Stimulated activated effector memory CD8-positive, alpha-beta T cell treated with anti-CD3 and anti-CD28 coated beads, Interleukin-12 subunit alpha, Interleukin-12 subunit beta, amount 100 ng/mL, for 72 hours (primary cell): ENCODE data around the gene VRTN.
A peak's percentile ranks its signal among the peaks of the same experiment; 100 is the strongest.
"Not testable (repeated sequence)": the region's sequence is repeated elsewhere in the genome, so short reads cannot be mapped to it uniquely, and the experiment has no call there.

ENCODE experiments used
- ATAC-seq: fragments of 150-1000 bp; cut with Tn5 transposase; 2 replicates; pipeline ENCODE4 v1.10.0; 2021
- DNase-seq, 2 donors: peaks; one replicate each; pipeline ENCODE4 v3.0.0; 2021 to 2022; ENCODE audit warnings: low spot score in 2 of 2
- H3K27ac Mint-ChIP-seq: one replicate; pipeline ENCODE4 v1.8.0; 2022; ENCODE audit warnings: mild to moderate bottlenecking, mixed read lengths
- H3K36me3 Mint-ChIP-seq: one replicate; pipeline ENCODE4 v1.8.0; 2022; ENCODE audit warnings: mild to moderate bottlenecking, mixed read lengths
- H3K4me1 Mint-ChIP-seq: one replicate; pipeline ENCODE4 v1.8.0; 2022; ENCODE audit warnings: mixed read lengths
- H3K4me3 Mint-ChIP-seq: one replicate; pipeline ENCODE4 v1.8.0; 2022; ENCODE audit warnings: mild to moderate bottlenecking, mixed read lengths
- H3K9me3 Mint-ChIP-seq: one replicate; pipeline ENCODE4 v1.8.0; 2022; ENCODE audit warnings: mixed read lengths

Gene VRTN

GRCh38 chr14:74348241-74348734 is at the start of gene VRTN:
Gene VRTN, plus strand, starts transcription at chr14:74348471. Its CDS starts 8,313 bp downstream, at chr14:74356784.
- H3K4me1 Mint-ChIP-seq = no peaks in the 10 kb centered on the region
- H3K4me3 Mint-ChIP-seq = no peak within 1 kb of the TSS
- ATAC-seq (no peak), DNase-seq (no peak)
- no peaks in the 10 kb centered on the region for H3K36me3 Mint-ChIP-seq
- no peak within 1 kb of the TSS for H3K27ac Mint-ChIP-seq
- H3K9me3 Mint-ChIP-seq = no peaks in the 10 kb centered on the region

GRCh38 chr14:74299061-74299545 is 49.2 kb upstream of the VRTN start:
- DNase-seq (no peak), ATAC-seq (peak; percentile 50)
- Mint-ChIP-seq H3K4me3 (peak overlapping the region; percentile 48), H3K4me1 (peaks cover 50% of the 10 kb centered on the region), H3K9me3 (no peaks in the 10 kb centered on the region), H3K27ac (peak overlapping the region; percentile 62), H3K36me3 (peaks cover 33% of the 10 kb centered on the region)

GRCh38 chr14:74301594-74302151 is 46.6 kb upstream of the VRTN start:
- Mint-ChIP-seq H3K27ac (peak overlapping the region; percentile 90), H3K36me3 (peaks cover 27% of the 10 kb centered on the region), H3K4me1 (peaks cover 37% of the 10 kb centered on the region), H3K9me3 (no peaks in the 10 kb centered on the region), H3K4me3 (peak overlapping the region; percentile 86)
- no peak for DNase-seq
- ATAC-seq = no peak

- ATAC-seq (peak; percentile 77), DNase-seq (no peak)
- Mint-ChIP-seq H3K36me3 (peaks cover 27% of the 10 kb centered on the region), H3K9me3 (no peaks in the 10 kb centered on the region), H3K27ac (peak overlapping the region; percentile 90), H3K4me3 (peak overlapping the region; percentile 86), H3K4me1 (peaks cover 37% of the 10 kb centered on the region)
These were observed 46.1 kb upstream of the VRTN start for GRCh38 chr14:74302152-74302628.

GRCh38 chr14:74302634-74303569 is 45.4 kb upstream of the VRTN start, which contains the start of gene ABCD4:
Gene ABCD4, minus strand, starts transcription at chr14:74302934. Its CDS starts 22 bp downstream, at chr14:74302912.
- ATAC-seq (peak; percentile 97), DNase-seq (peak; percentile 76 to 96)
- Mint-ChIP-seq H3K9me3 (no peaks in the 10 kb centered on the region), H3K36me3 (peaks cover 21% of the 10 kb centered on the region), H3K4me1 (peaks cover 37% of the 10 kb centered on the region), H3K4me3 (peak within 1 kb of the TSS; percentile 86), H3K27ac (peak within 1 kb of the TSS; percentile 90)

GRCh38 chr14:74308695-74309094 is 39.6 kb upstream of the VRTN start:
- Mint-ChIP-seq H3K9me3 (no peaks in the 10 kb centered on the region), H3K4me3 (no peak overlapping the region), H3K36me3 (no peaks in the 10 kb centered on the region), H3K4me1 (no peaks in the 10 kb centered on the region), H3K27ac (peak overlapping the region; percentile 7)
- no peak for ATAC-seq
- no peak for DNase-seq

- ATAC-seq = no peak
- H3K9me3 Mint-ChIP-seq = no peaks in the 10 kb centered on the region
- peak overlapping the region; percentile 7 for H3K27ac Mint-ChIP-seq
- no peak for DNase-seq
- H3K4me3 Mint-ChIP-seq = no peak overlapping the region
- no peaks in the 10 kb centered on the region for H3K4me1 Mint-ChIP-seq
- no peaks in the 10 kb centered on the region for H3K36me3 Mint-ChIP-seq
These were observed 38.9 kb upstream of the VRTN start for GRCh38 chr14:74309125-74310022.

- ATAC-seq (no peak), DNase-seq (no peak)
- H3K36me3 Mint-ChIP-seq = no peaks in the 10 kb centered on the region
- H3K4me1 Mint-ChIP-seq = no peaks in the 10 kb centered on the region
- no peaks in the 10 kb centered on the region for H3K9me3 Mint-ChIP-seq
- H3K27ac Mint-ChIP-seq = no peak overlapping the region
- no peak overlapping the region for H3K4me3 Mint-ChIP-seq
These were observed 36.1 kb upstream of the VRTN start for GRCh38 chr14:74312161-74312560.

- Mint-ChIP-seq H3K36me3 (no peaks in the 10 kb centered on the region), H3K27ac (no peak overlapping the region), H3K4me3 (no peak overlapping the region), H3K4me1 (no peaks in the 10 kb centered on the region), H3K9me3 (no peaks in the 10 kb centered on the region)
- no peak for ATAC-seq
- no peak for DNase-seq
These were observed 34.7 kb upstream of the VRTN start for GRCh38 chr14:74313601-74314000.

- DNase-seq (no peak), ATAC-seq (no peak)
- H3K27ac Mint-ChIP-seq = no peak overlapping the region
- H3K9me3 Mint-ChIP-seq = no peaks in the 10 kb centered on the region
- H3K36me3 Mint-ChIP-seq = no peaks in the 10 kb centered on the region
- no peaks in the 10 kb centered on the region for H3K4me1 Mint-ChIP-seq
- no peak overlapping the region for H3K4me3 Mint-ChIP-seq
These were observed 33.7 kb upstream of the VRTN start for GRCh38 chr14:74314576-74314975.

GRCh38 chr14:74324931-74325361 is 23.3 kb upstream of the VRTN start:
- H3K36me3 Mint-ChIP-seq = no peaks in the 10 kb centered on the region
- no peak for ATAC-seq
- H3K27ac Mint-ChIP-seq = no peak overlapping the region
- no peak overlapping the region for H3K4me3 Mint-ChIP-seq
- H3K9me3 Mint-ChIP-seq = no peaks in the 10 kb centered on the region
- DNase-seq = no peak
- no peaks in the 10 kb centered on the region for H3K4me1 Mint-ChIP-seq

GRCh38 chr14:74325446-74325845 is 22.8 kb upstream of the VRTN start:
- H3K4me3 Mint-ChIP-seq = no peak overlapping the region
- no peaks in the 10 kb centered on the region for H3K4me1 Mint-ChIP-seq
- DNase-seq = no peak
- no peak overlapping the region for H3K27ac Mint-ChIP-seq
- ATAC-seq = no peak
- H3K9me3 Mint-ChIP-seq = no peaks in the 10 kb centered on the region
- no peaks in the 10 kb centered on the region for H3K36me3 Mint-ChIP-seq

GRCh38 chr14:74326369-74327152 is 21.7 kb upstream of the VRTN start:
- Mint-ChIP-seq H3K4me1 (no peaks in the 10 kb centered on the region), H3K9me3 (no peaks in the 10 kb centered on the region), H3K4me3 (no peak overlapping the region), H3K36me3 (no peaks in the 10 kb centered on the region), H3K27ac (no peak overlapping the region)
- DNase-seq (no peak), ATAC-seq (peak; percentile 11)

GRCh38 chr14:74329950-74330552 is 18.2 kb upstream of the VRTN start:
- H3K9me3 Mint-ChIP-seq, DNase-seq, H3K36me3 Mint-ChIP-seq, H3K4me1 Mint-ChIP-seq, H3K4me3 Mint-ChIP-seq, ATAC-seq, H3K27ac Mint-ChIP-seq: not testable (repeated sequence)
